ENCODE data around the gene GRIK5.

GRCh38 chr19:41957838-41958366 lies 112.1 kb downstream of the GRIK5 start:
- no peak for TF ChIP-seq GATA2 (IDR thresholded peaks at IDR 0.05; ENCODE audit: low read depth, low read length)
- TF ChIP-seq GATA3 (IDR thresholded peaks at IDR 0.05; ENCODE audit: low read depth, low read length), result no peak

Measured in SH-SY5Y (cell line).